DND-41 (cell line): Measurements from ENCODE around the gene MAN1A1.

Source experiments
- EZH2 ChIP-seq: IDR thresholded peaks from 3 replicates; pipeline ENCODE4 v1.6.1; 2012; ENCODE audit warnings: borderline replicate concordance, low read depth, mild to moderate bottlenecking, moderate library complexity, low read length, inconsistent platforms; ENCODE audit not compliant: severe bottlenecking
- TF ChIP-seq, protein P1 (sequence below): IDR thresholded peaks from 2 replicates; pipeline ENCODE4 v1.5.1; 2012; ENCODE audit warnings: borderline replicate concordance, low read length, moderate library complexity, mild to moderate bottlenecking; ENCODE audit not compliant: poor library complexity, severe bottlenecking; ENCODE audit errors: extremely low read depth

DNA sequence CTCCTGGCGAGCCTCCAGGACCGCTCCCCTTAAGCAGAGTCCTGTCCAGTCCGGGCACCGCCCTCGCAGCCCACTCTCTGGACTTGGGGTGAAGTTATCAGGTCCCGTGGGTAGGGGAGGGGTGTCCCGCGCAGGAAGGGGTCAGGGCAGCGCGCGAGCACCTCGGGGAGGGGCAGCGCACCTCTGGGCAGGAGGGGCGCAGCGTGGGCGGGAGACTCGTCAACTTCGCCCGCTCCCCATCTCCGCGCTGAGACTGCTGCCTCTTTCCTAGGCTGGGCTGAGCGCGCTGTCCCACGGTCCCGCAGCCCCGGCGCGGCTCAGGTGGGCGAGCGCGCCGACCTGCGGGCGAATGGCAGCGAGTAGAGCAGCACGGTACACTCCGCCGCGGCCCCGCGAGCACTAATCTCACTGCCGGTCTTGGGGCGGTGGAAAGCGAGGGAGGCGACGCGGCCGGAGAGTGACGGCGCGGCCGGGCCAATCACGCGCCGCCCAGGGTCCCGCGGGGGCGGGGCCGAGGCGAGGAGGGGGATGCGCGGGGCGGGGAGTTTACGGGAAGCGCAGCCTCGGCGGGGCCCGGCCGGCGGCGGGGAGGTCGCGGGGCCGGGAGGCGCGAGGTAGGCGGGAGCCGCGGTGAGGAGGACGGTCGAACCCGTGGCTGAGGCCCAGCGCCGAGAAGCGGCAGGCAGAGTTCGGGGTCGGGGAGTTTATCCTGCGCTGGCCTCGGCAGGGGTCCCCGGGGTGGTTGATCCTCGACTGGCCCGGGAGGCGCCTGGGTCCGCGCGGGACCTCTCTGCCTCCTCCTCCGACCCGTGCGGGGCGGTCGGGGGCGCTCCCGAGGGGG, at the start of gene MAN1A1:
- no peak for TF ChIP-seq EZH2
- TF ChIP-seq, protein P1, sequence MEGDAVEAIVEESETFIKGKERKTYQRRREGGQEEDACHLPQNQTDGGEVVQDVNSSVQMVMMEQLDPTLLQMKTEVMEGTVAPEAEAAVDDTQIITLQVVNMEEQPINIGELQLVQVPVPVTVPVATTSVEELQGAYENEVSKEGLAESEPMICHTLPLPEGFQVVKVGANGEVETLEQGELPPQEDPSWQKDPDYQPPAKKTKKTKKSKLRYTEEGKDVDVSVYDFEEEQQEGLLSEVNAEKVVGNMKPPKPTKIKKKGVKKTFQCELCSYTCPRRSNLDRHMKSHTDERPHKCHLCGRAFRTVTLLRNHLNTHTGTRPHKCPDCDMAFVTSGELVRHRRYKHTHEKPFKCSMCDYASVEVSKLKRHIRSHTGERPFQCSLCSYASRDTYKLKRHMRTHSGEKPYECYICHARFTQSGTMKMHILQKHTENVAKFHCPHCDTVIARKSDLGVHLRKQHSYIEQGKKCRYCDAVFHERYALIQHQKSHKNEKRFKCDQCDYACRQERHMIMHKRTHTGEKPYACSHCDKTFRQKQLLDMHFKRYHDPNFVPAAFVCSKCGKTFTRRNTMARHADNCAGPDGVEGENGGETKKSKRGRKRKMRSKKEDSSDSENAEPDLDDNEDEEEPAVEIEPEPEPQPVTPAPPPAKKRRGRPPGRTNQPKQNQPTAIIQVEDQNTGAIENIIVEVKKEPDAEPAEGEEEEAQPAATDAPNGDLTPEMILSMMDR = peak; percentile 23
